ENCODE measurements around the gene ABCC2. TPM values are rescaled to one million over a fixed set of nuclear protein-coding genes. Genes with fewer than 3 reads are reported as not detected.
"Not testable (repeated sequence)": the region's sequence is repeated elsewhere in the genome, so short reads cannot be mapped to it uniquely, and the experiment has no call there.

The ABCC2 gene
- total RNA-seq, 1 donor from 2014 or later = 0.70 TPM

GRCh38 chr10:99883523-99883922 is 101.1 kb downstream of the ABCC2 start:
- DNase-seq (ENCODE audit: extremely low read depth, low read depth, low spot score) = no peak

DNA sequence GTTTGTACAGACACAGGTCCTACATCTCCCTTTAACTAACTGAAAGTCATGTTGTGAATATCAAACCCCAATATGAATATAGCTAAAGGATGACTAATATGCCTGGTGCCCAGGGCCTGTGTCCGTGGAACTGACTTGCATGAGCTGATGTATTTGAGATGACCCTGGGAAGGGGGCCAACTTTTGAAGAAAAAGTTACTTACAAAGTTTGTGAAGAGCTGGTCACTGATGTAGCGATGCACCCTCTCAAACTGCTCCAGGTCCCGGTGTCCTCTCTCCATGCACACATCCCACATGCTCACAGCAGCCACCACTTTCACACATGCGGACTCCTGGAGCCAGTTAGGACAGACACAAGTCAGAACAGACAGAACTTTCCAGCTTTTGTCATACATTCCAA is 106.2 kb downstream of the ABCC2 start:
- no peak for DNase-seq (ENCODE audit: extremely low read depth, low read depth, low spot score)

DNA sequence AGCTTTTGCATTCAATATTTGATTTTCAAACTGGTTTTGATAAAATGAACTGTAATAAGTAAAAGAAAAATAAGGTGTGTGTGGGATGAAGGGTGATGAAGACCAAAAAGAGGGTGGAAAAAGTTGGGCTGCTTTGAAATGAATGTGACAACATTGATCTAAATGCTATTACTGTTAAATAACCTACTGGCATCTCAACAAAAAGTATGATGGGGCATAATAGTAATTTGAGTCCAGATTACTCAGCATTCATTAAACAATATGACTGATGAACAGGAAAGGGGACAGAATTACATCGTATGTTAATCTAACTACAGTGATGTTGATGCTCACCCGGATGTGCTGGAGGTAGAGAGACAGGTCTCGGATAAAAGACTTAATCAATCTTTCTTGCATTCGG is 112.2 kb downstream of the ABCC2 start:
- no peak for DNase-seq (ENCODE audit: extremely low read depth, low read depth, low spot score)

DNA sequence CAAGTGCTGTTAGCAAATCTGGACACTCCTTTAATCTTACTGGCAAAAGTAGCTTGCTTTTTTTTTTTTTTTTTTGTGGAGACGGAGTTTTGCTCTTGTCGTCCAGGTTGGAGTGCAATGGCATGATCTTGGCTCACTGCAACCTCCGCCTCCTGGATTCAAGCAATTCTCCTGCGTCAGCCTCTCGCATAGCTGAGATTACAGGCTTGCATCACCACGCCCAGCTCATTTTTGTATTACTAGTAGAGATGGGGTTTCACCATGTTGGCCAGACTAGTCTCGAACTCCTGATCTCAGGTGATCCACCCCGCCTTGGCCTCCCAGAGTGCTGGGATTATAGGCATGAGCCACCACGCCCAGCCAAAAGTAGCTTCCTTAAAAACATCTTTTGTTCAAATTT is 112.6 kb downstream of the ABCC2 start:
- DNase-seq (ENCODE audit: extremely low read depth, low read depth, low spot score) = not testable (repeated sequence)

DNA sequence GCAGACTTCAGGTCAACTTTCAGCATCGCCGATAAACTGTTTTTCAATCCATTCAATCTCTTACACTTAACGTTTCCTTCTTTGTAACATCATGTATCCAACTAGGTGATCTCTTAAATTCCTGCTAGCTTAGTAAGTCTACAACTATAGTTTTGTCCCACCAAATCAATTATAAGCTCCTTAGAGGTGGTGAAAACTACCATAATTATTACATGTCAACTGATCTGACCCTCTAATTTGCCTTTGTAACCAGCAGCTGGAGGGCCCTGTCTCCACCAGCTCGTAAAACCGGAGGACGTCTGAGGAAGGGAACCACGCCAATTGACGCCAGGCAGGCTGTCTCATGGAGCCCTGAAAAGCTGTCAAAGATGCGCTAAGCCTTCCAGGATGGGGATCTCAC is 113.4 kb downstream of the ABCC2 start:
- no peak for DNase-seq (ENCODE audit: extremely low read depth, low read depth, low spot score)

Other genes with a start within 250 kb of the ABCC2 start
- not detected in 2 replicates for gene NKX2-3, start 249.7 kb upstream of the ABCC2 start, total RNA-seq
- gene SLC25A28, start 162.2 kb upstream of the ABCC2 start, total RNA-seq = 14.8 and 16.2 TPM in 2 replicates
- 15.4 and 20.7 TPM in 2 replicates for gene ENTPD7, start 123.1 kb upstream of the ABCC2 start, total RNA-seq
- gene COX15, start 50.5 kb upstream of the ABCC2 start, total RNA-seq = 20.3 and 32.6 TPM in 2 replicates
- gene CUTC, start 50.4 kb upstream of the ABCC2 start, total RNA-seq = 10.2 and 13.1 TPM in 2 replicates
- 48.3 and 63.2 TPM in 2 replicates for gene DNMBP, start 227.3 kb downstream of the ABCC2 start, total RNA-seq